GM23248 (cell line): ENCODE data around the gene KDM2B.

Source experiments
- EZH2 ChIP-seq: fragments of 200-600 bp; sonication (generic); IDR thresholded peaks from 2 replicates; pipeline ENCODE4 v1.6.1; 2018; ENCODE audit warnings: antibody characterized with exemption, mild to moderate bottlenecking; ENCODE audit not compliant: insufficient read depth, poor library complexity, severe bottlenecking
- EZH2phosphoT487 ChIP-seq: fragments of 200-600 bp; sonication (generic); IDR thresholded peaks from 2 replicates; pipeline ENCODE4 v1.6.1; 2018; ENCODE audit warnings: antibody characterized with exemption, moderate library complexity, mild to moderate bottlenecking, low read depth; ENCODE audit not compliant: insufficient read depth

GRCh38 chr12:121600702-121601336, 20.0 kb upstream of the KDM2B start:
- TF ChIP-seq EZH2 (no peak), EZH2phosphoT487 (no peak)
